Measurements from ENCODE around the gene TRIO.

DNA sequence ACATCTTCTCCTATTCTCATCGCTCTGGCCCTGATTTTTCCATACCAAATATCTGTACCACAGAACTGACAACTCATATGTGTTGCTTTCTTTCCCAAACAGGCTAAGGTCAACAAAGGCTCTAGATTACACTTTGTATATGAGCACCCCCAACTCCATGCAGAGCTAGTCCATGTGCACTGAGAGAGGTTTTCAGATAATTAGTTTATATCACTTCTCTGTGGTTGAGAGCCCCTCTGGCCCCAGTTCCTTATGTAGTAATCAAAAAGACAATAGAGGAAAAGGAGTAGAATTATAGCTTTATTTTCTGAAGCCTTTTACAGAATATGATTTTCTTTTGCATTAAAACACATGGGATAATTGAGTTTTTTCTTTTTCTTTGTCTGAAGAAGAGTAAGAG lies 120.0 kb downstream of the TRIO start:
- TF ChIP-seq POLR2AphosphoS5 (IDR thresholded peaks at IDR 0.05) (no peak), EP300 (IDR thresholded peaks at IDR 0.05; ENCODE audit: low read depth) (no peak)
- TF ChIP-seq, protein P1, sequence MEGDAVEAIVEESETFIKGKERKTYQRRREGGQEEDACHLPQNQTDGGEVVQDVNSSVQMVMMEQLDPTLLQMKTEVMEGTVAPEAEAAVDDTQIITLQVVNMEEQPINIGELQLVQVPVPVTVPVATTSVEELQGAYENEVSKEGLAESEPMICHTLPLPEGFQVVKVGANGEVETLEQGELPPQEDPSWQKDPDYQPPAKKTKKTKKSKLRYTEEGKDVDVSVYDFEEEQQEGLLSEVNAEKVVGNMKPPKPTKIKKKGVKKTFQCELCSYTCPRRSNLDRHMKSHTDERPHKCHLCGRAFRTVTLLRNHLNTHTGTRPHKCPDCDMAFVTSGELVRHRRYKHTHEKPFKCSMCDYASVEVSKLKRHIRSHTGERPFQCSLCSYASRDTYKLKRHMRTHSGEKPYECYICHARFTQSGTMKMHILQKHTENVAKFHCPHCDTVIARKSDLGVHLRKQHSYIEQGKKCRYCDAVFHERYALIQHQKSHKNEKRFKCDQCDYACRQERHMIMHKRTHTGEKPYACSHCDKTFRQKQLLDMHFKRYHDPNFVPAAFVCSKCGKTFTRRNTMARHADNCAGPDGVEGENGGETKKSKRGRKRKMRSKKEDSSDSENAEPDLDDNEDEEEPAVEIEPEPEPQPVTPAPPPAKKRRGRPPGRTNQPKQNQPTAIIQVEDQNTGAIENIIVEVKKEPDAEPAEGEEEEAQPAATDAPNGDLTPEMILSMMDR (IDR thresholded peaks at IDR 0.05), result no peak

All from transverse colon (tissue), 4 donors.